Stimulated activated CD4-positive, alpha-beta T cell treated with anti-CD3 and anti-CD28 coated beads, Interleukin-15, amount 100 ng/mL, for 1 hour (primary cell): ENCODE measurements around the gene RPL31.

Source experiments
- DNase-seq, 2 donors: peaks; one replicate each; pipeline ENCODE4 v3.0.0-alpha.2; 2020; ENCODE audit warnings: low read depth in 1 of 2, low spot score in 1 of 2

The RPL31 gene

GRCh38 chr2:100974712-100975520 lies 27.2 kb upstream of the RPL31 start:
- no peak for DNase-seq

- no peak for DNase-seq
Observed at GRCh38 chr2:100975521-100975785, 26.6 kb upstream of the RPL31 start.

GRCh38 chr2:100976061-100976460 lies 26.0 kb upstream of the RPL31 start:
- no peak for DNase-seq

GRCh38 chr2:100976645-100977391 lies 25.3 kb upstream of the RPL31 start:
- DNase-seq: no peak

GRCh38 chr2:100977511-100977910 lies 24.6 kb upstream of the RPL31 start:
- DNase-seq: no peak

GRCh38 chr2:100978582-100979191 lies 23.4 kb upstream of the RPL31 start:
- DNase-seq: no peak

- DNase-seq: no peak
Observed at GRCh38 chr2:100980046-100980445, 22.0 kb upstream of the RPL31 start.

- no peak for DNase-seq
Observed at GRCh38 chr2:100981011-100981410, 21.1 kb upstream of the RPL31 start.

GRCh38 chr2:100982431-100982861 lies 19.6 kb upstream of the RPL31 start:
- no peak for DNase-seq

- DNase-seq: no peak
Observed at GRCh38 chr2:100983201-100983600, 18.9 kb upstream of the RPL31 start.

GRCh38 chr2:100983684-100984310 lies 18.3 kb upstream of the RPL31 start:
- no peak for DNase-seq

- DNase-seq: peak; percentile 38 to 70
Observed at GRCh38 chr2:100984892-100985307, 17.2 kb upstream of the RPL31 start.

- DNase-seq: no peak
Observed at GRCh38 chr2:100986157-100986556, 15.9 kb upstream of the RPL31 start.

- no peak for DNase-seq
Observed at GRCh38 chr2:100987536-100987935, 14.6 kb upstream of the RPL31 start.

GRCh38 chr2:100987974-100988373 lies 14.1 kb upstream of the RPL31 start:
- no peak for DNase-seq

- DNase-seq: no peak
Observed at GRCh38 chr2:100988630-100989417, 13.3 kb upstream of the RPL31 start.

GRCh38 chr2:100989666-100990065 lies 12.4 kb upstream of the RPL31 start:
- no peak for DNase-seq

- no peak for DNase-seq
Observed at GRCh38 chr2:100990166-100990565, 11.9 kb upstream of the RPL31 start.

- DNase-seq: no peak
Observed at GRCh38 chr2:100990650-100991403, 11.3 kb upstream of the RPL31 start.

- DNase-seq: no peak
Observed at GRCh38 chr2:100991404-100991773, 10.7 kb upstream of the RPL31 start.
